B cell (primary cell): ENCODE data around the gene SRBD1. TPM values are rescaled to one million over a fixed set of nuclear protein-coding genes. Genes with fewer than 3 reads are reported as not detected.

Experiments used
- ATAC-seq: fragments of 200-7000 bp; cut with Tn5 transposase; one replicate; pipeline ENCODE4 v1.10.0; 2021; ENCODE audit warnings: low read depth, mild to moderate bottlenecking, moderate number of reproducible peaks, moderate library complexity
- CTCF ChIA-PET: fragments of 350-600 bp; sonication (Branson Sonifier 250); formaldehyde crosslinking; loops from one replicate; lab custom pipeline; 2021; ENCODE audit warnings: antibody characterized with exemption, inconsistent platforms; lab: Charles Lee
- POLR2A ChIA-PET: fragments of 350-600 bp; sonication (Branson Sonifier 250); formaldehyde crosslinking; loops from one replicate; lab custom pipeline; 2021; ENCODE audit warnings: antibody characterized with exemption; lab: Charles Lee
- DNase-seq: peaks from one replicate; pipeline ENCODE4 v3.0.0; 2013
- H2AFZ ChIP-seq: 2 replicates; pipeline ENCODE4 v1.6.1; 2012; ENCODE audit warnings: mild to moderate bottlenecking, low read depth, low read length; ENCODE audit not compliant: insufficient read depth, poor library complexity, severe bottlenecking
- H3K27ac ChIP-seq, 2 donors: 1 replicate in 1 of 2; 2 replicates in 1 of 2; pipeline ENCODE4 v1.5.1; 2012 to 2013; ENCODE audit warnings: low read length in 2 of 2, mild to moderate bottlenecking in 2 of 2, moderate library complexity in 1 of 2
- H3K27me3 ChIP-seq, 4 experiments: fragments of 200-600 bp in 1 of 4; sonication (generic) in 1 of 4; replicated peaks in 1 of 4; 1 replicate in 2 of 4; 2 replicates in 2 of 4; pipeline versions ENCODE4 v1.6.1 to v1.7.0; 2013 to 2016; ENCODE audit warnings: low read length in 3 of 4, mild to moderate bottlenecking in 2 of 4, mixed read lengths in 1 of 4, moderate library complexity in 1 of 4; ENCODE audit not compliant: insufficient read depth in 4 of 4, control insufficient read depth in 3 of 4; ENCODE audit errors: control extremely low read depth in 1 of 4
- H3K36me3 ChIP-seq, 2 experiments: replicated peaks in 1 of 2; 1 replicate in 1 of 2; 2 replicates in 1 of 2; pipeline versions ENCODE4 v1.6.1 to v1.7.1; 2013; ENCODE audit warnings: low read length in 1 of 2; ENCODE audit not compliant: insufficient read depth in 2 of 2, control insufficient read depth in 1 of 2; ENCODE audit errors: control extremely low read depth in 1 of 2, extremely low read depth in 1 of 2
- H3K4me1 ChIP-seq, 2 donors: fragments of 200-600 bp in 1 of 2; sonication (generic) in 1 of 2; 1 replicate in 1 of 2; 2 replicates in 1 of 2; pipeline versions ENCODE4 v1.5.1 to v1.6.1; 2013 to 2017; ENCODE audit warnings: low read length in 2 of 2; ENCODE audit not compliant: control insufficient read depth in 2 of 2, insufficient read depth in 2 of 2
- H3K4me2 ChIP-seq: replicated peaks from 2 replicates; pipeline ENCODE3; 2012; ENCODE audit warnings: mild to moderate bottlenecking, low read depth, low read length; ENCODE audit not compliant: poor library complexity, severe bottlenecking
- H3K4me3 ChIP-seq, 5 experiments: fragments of 200-600 bp in 1 of 5; sonication (generic) in 1 of 5; 1 replicate in 3 of 5; 2 replicates in 2 of 5; pipeline versions ENCODE4 v1.5.1 to v1.7.0; 2011 to 2016; ENCODE audit warnings: low read length in 4 of 5, mild to moderate bottlenecking in 4 of 5, low read depth in 2 of 5, control low read depth in 1 of 5, moderate library complexity in 1 of 5; ENCODE audit not compliant: insufficient read depth in 1 of 5; ENCODE audit errors: control extremely low read depth in 1 of 5, extremely low read depth in 1 of 5
- H3K79me2 ChIP-seq: fragments of 200-600 bp; sonication (generic); one replicate; pipeline ENCODE4 v1.6.0; 2016; ENCODE audit warnings: low read length; ENCODE audit not compliant: control insufficient read depth, insufficient read depth
- H3K9ac ChIP-seq: fragments of 200-600 bp; sonication (generic); 2 replicates; pipeline ENCODE4 v1.6.1; 2017; ENCODE audit warnings: mild to moderate bottlenecking, low read length, moderate library complexity
- H3K9me3 ChIP-seq, 3 donors: one replicate each; pipeline versions ENCODE4 v1.6.1 to v1.7.1; 2013; ENCODE audit warnings: low read length in 2 of 3; ENCODE audit not compliant: control insufficient read depth in 2 of 3, insufficient read depth in 1 of 3; ENCODE audit errors: control extremely low read depth in 1 of 3
- H4K20me1 ChIP-seq: 2 replicates; pipeline ENCODE4 v1.6.0; 2012; ENCODE audit warnings: mild to moderate bottlenecking, low read length; ENCODE audit not compliant: insufficient read depth, control insufficient read depth, poor library complexity, severe bottlenecking
- H3K27ac Mint-ChIP-seq: one replicate; pipeline ENCODE4 v1.8.0; 2021; ENCODE audit warnings: mixed read lengths
- H3K27me3 Mint-ChIP-seq: one replicate; pipeline ENCODE4 v1.8.0; 2021; ENCODE audit warnings: mixed read lengths
- H3K4me1 Mint-ChIP-seq: one replicate; pipeline ENCODE4 v1.8.0; 2021; ENCODE audit warnings: mixed read lengths
- H3K4me3 Mint-ChIP-seq: one replicate; pipeline ENCODE4 v1.8.0; 2021; ENCODE audit warnings: mixed read lengths
- H3K9me3 Mint-ChIP-seq: one replicate; pipeline ENCODE4 v1.8.0; 2022; ENCODE audit warnings: mixed read lengths; ENCODE audit not compliant: insufficient read depth
- EZH2 ChIP-seq: IDR thresholded peaks from 2 replicates; pipeline ENCODE4 v1.6.1; 2012; ENCODE audit warnings: borderline replicate concordance, low read depth, mild to moderate bottlenecking, moderate library complexity, low read length; ENCODE audit not compliant: insufficient read depth, poor library complexity, severe bottlenecking
- WGBS: methylation state at CpG from one replicate; pipeline ENCODE4 v1.1.5; 2013; ENCODE audit warnings: missing lambda C conversion rate; ENCODE audit not compliant: insufficient coverage; 5-methylcytosine and 5-hydroxymethylcytosine counted together
- intact Hi-C: fragments of 100-400 bp; cut with micrococcal nuclease; formaldehyde crosslinking; loops from one replicate; pipeline ENCODE4 v1.10.0; 2022
- polyA plus RNA-seq: library from polyadenylated mRNA; depleted of rRNA; stranded (reverse); fragments of >200 nt; gene quantifications from 2 replicates; pipeline ENCODE4 v1.2.3, GENCODE V29; 2012
- total RNA-seq, 2 donors: library from RNA; stranded (reverse); fragments of 120-200 nt in 1 of 2; gene quantifications; 1 replicate in 1 of 2; 2 replicates in 1 of 2; pipeline versions ENCODE4 v1.2.3 to v1.2.4, GENCODE V29; 2013 to 2022
- TF ChIP-seq, protein P1 (sequence below): fragments of 200-600 bp; IDR thresholded peaks from one replicate; pipeline ENCODE4 v1.8.0; 2022; ENCODE audit warnings: antibody characterized with exemption, mild to moderate bottlenecking

SRBD1 gene
- total and polyA plus RNA-seq, 2 donors (not counting 1 experiment from before 2014, with no cell fraction given): 6.2 to 27.1 TPM

DNA sequence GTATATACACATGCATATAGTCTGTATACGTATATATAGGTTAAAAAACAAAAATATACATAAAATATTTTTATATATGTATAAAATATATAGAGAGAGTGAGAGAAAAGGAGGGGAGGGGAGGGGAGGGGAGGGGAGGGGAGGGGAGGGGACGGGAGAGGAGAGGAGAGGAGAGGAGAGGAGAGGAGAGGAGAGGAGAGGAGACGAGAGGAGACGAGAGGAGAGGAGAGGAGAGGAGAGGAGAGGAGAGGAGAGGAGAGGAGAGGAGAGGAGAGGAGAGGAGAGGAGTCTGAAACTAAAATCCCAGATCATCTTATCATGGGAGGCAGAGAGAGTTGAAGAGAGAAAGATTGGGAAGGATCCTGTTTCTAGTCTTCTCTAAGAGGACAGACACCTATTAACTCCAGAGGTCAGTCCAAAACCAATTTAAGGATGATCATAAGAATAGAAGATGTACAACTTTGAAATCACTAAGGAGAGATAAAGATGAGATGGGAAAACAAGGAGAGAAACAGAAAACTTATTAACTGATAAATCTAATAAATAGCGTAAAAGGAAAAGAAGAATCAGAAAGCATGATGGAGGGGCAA is 195.4 kb downstream of the SRBD1 start:
- H3K27ac Mint-ChIP-seq: no peak overlapping the region
- Histone ChIP-seq H3K27ac (no peak overlapping the region), H3K27me3 (no peaks in the 10 kb centered on the region), H3K9ac (no peak overlapping the region), H3K4me2 (no peak overlapping the region), H3K79me2 (no peaks in the 10 kb centered on the region), H4K20me1 (no peaks in the 10 kb centered on the region), H3K36me3 (peaks cover 17 to 32% of the 10 kb centered on the region in 2 experiments), H3K4me3 (no peak overlapping the region), H3K4me1 (no peaks in the 10 kb centered on the region), H2AFZ (no peak overlapping the region), H3K9me3 (peaks cover 0 to 2% (median 0%) of the 10 kb centered on the region in 3 donors)
- no peak for TF ChIP-seq EZH2
- TF ChIP-seq, protein P1, sequence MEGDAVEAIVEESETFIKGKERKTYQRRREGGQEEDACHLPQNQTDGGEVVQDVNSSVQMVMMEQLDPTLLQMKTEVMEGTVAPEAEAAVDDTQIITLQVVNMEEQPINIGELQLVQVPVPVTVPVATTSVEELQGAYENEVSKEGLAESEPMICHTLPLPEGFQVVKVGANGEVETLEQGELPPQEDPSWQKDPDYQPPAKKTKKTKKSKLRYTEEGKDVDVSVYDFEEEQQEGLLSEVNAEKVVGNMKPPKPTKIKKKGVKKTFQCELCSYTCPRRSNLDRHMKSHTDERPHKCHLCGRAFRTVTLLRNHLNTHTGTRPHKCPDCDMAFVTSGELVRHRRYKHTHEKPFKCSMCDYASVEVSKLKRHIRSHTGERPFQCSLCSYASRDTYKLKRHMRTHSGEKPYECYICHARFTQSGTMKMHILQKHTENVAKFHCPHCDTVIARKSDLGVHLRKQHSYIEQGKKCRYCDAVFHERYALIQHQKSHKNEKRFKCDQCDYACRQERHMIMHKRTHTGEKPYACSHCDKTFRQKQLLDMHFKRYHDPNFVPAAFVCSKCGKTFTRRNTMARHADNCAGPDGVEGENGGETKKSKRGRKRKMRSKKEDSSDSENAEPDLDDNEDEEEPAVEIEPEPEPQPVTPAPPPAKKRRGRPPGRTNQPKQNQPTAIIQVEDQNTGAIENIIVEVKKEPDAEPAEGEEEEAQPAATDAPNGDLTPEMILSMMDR: no peak
- intact Hi-C loops: no loop called here
- ATAC-seq: no peak
- peaks cover 2% of the 10 kb centered on the region for H3K9me3 Mint-ChIP-seq
- H3K27me3 Mint-ChIP-seq: no peaks in the 10 kb centered on the region
- no CpG with 5 or more reads among the region's 5 CpGs for WGBS
- ChIA-PET CTCF (no interaction called here), POLR2A (no interaction called here)
- no peak overlapping the region for H3K4me3 Mint-ChIP-seq
- DNase-seq: no peak
- no peaks in the 10 kb centered on the region for H3K4me1 Mint-ChIP-seq

DNA sequence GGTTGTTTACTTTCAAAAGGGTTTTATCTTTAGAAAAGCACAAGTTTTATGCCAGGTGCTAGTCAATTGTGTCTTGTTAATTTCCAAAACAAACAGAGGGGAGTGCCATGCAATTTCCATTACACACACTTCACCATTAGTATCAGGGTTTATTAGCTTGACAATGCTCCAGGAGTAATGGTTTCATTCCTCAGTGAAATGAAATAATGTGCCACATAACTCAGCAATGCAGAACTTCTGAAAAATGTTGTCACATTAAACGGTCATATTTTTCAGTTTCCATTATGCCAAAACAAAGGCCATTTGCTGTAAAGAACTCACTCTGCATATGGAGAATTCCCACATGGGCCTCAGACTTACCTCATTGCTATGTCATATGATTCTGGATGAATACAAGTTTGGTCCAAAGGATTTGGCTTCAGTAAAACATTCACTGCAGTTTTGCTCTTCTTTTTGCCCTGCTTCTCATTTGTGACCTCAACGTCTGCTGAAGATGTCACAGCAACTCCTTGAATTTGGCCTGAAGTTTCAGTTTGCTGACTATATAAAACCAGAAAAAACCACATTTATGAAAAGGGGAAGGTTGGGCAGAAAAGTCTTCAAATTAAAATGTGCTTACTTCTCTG is 198.2 kb downstream of the SRBD1 start:
- H3K27ac ChIP-seq: no peak overlapping the region
- H3K9ac ChIP-seq: no peak overlapping the region
- intact Hi-C loops: no loop called here
- no peak overlapping the region for H2AFZ ChIP-seq
- no peaks in the 10 kb centered on the region for H3K79me2 ChIP-seq
- H3K4me2 ChIP-seq: no peak overlapping the region
- ChIA-PET CTCF (no interaction called here), POLR2A (no interaction called here)
- no peaks in the 10 kb centered on the region for H3K27me3 ChIP-seq
- H3K9me3 ChIP-seq: peaks cover 0 to 2% (median 0%) of the 10 kb centered on the region in 3 donors
- DNase-seq (no peak), ATAC-seq (no peak)
- peaks cover 10 to 28% of the 10 kb centered on the region in 2 experiments for H3K36me3 ChIP-seq
- no peak overlapping the region for H3K27ac Mint-ChIP-seq
- H3K4me3 ChIP-seq: no peak overlapping the region
- H3K4me1 ChIP-seq: no peaks in the 10 kb centered on the region
- H3K4me1 Mint-ChIP-seq: no peaks in the 10 kb centered on the region
- no peaks in the 10 kb centered on the region for H3K27me3 Mint-ChIP-seq
- H4K20me1 ChIP-seq: no peaks in the 10 kb centered on the region
- WGBS: 100% methylated on average over 1 of the region's 2 CpGs
- TF ChIP-seq, protein P1: no peak
- no peak for TF ChIP-seq EZH2
- no peak overlapping the region for H3K4me3 Mint-ChIP-seq
- peaks cover 2% of the 10 kb centered on the region for H3K9me3 Mint-ChIP-seq
